ENCODE data around the gene COL9A3.
"Not testable (repeated sequence)": the region's sequence is repeated elsewhere in the genome, so short reads cannot be mapped to it uniquely, and the experiment has no call there.

Gene COL9A3

GRCh38 chr20:62839816-62840215 is 23.0 kb downstream of the COL9A3 start:
- no peak for DNase-seq

DNA sequence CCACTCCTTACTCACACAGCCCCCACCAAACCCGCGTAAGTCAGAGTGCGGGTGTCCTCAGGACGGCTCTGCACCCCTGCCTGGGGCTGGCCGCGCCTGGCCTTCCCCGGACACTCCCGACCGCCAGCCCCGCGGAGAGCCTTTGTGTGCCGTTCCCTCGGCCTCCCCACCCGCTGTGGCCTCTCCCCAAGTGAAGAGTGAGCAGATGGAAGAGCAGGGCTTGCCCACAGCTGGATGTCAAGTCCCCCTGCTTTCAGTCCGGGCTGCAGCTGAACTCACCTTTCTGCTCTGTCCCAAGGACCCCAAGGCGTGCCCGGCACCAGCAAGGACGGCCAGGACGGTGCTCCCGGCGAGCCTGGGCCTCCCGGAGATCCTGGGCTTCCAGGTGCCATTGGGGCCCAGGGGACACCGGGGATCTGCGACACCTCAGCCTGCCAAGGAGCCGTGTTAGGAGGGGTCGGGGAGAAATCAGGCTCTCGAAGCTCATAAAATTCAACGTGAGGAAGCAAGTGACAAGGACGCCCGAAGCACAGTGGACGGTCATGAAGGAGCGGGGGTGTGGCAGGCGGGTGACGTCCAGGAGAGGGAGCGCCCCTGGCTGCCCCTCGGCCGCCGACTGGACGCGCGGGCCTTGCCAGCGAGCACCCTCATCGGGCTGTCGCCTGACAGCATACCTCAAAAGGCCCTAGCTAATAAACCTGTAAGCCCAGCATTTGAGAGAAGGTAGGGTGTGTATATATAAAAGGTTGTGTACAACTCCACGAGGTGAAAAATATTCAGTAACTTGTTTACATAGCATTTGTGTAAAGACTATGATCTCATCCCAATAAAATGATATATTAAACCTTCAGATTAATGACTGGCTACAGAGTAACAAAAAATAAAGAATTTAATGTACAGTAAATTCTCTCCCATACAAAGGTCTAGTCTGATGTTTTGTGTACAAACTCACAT is 23.7 kb downstream of the COL9A3 start:
- no peak for DNase-seq

DNA sequence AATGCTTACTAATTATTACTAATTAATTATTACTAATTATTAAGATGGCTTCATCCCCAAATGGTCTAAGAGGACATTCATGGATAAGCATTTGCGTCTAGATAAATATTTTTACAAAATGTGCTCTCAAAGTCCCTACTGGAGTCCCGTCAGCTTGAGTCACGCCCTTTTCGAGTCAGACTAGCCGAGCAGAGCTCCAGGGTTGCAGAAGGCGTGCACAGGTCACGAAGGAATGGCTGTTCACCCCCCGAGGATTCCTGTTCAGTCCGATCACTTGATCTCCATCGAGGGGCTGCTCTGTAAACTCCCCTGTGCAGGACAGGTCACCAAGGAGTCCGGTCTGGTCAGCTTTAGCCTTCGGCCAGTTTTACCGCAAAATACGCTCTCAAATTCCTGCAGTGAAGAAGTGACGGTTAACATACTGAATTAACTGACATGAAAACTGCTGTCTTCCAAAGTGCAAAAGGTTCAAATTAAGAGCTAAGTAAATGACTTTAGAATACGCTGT is 24.9 kb downstream of the COL9A3 start:
- no peak for DNase-seq

DNA sequence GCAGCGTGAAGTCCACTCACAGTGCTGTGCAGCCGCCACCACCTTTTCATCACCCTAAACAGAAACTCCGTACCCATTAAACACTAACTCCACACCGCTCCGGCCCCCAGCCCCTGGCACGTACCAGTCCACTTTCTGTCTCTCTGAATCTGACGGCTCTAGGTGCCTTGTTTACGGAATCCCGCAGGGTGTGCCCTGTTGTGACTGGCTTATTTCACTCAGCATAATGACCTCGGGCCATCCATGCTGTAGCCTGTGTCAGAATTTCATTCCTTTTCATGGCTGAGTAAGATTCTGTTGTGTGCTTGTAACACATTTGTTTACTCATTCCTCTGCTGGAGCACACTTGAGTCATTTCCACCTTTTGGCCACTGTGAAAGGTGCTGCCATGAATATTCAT is 26.8 kb downstream of the COL9A3 start:
- DNase-seq, result no peak

GRCh38 chr20:62844182-62844581 is 27.3 kb downstream of the COL9A3 start:
- DNase-seq, result no peak

DNA sequence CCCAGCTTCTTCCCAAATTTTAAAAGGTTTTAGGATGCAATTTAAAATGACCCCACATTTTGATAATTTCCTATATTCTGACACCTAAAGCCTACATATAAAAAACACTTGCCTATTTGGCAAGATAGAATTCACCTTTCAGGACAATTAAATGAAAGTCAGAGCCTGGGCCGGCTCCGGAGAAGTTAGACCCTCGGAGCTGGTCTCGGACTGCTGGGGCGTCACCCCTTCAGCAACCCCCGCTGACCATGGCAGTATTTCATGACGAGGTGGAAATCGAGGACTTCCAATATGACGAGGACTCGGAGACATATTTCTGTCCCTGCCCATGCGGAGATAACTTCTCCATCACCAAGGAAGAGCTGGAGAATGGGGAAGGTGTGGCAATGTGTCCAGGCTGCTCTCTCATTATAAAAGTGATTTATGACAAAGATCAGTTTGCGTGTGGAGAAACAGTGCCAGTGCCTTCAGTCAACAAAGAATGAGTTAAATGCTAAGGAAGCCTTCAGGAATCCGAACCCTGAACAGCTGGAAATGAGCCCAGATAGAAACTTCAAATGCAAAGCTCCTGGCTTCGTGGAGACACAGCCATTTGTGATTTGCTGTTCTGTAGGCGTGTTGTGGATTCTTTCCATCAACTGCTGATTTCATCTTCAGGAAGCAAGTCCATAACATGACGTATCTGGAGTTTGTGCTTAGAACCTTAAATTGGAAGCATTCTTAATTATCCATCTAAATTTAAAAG is 28.7 kb downstream of the COL9A3 start:
- no peak for DNase-seq

- no peak for DNase-seq
Measured at GRCh38 chr20:62846166-62846890, 29.5 kb downstream of the COL9A3 start.

DNA sequence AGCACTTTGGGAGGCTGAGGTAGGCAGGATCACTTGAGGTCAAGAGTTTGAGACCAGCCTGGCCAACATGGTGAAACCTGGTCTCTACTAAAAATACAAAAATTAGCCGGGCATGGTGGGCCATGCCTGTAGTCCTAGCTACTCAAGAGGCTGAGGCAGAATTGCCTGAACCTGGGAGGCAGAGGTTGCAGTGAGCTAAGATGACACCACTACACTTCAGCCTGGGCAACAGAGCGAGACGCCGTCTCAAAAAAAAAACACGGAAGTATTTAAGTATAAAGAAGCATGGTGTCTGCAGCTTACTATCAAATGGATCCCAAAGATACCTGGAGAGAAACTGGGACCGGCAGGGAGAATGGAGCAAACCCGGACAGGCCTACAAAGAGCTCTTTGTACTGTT is 32.1 kb downstream of the COL9A3 start:
- DNase-seq, result not testable (repeated sequence)

DNA sequence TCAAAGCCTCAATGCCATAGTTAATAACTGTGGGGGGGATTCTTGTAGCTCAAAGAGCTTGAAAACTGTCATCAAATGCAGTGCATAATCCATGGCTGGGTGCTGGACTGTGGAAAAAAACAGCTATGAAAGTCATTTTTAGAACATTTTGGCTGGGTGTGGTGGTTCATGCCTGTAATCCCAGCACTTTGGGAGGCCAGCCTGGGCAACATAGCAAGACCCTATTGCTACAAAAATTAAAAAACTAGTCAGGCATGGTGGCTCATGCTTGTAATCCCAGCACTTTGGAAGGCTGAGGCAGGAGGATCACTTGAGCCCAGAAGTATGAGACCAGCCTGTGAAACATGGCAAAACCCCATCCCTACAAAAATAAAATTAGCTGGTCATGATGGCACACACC is 32.6 kb downstream of the COL9A3 start:
- DNase-seq, result no peak

GRCh38 chr20:62850333-62850974 is 33.6 kb downstream of the COL9A3 start:
- no peak for DNase-seq

DNA sequence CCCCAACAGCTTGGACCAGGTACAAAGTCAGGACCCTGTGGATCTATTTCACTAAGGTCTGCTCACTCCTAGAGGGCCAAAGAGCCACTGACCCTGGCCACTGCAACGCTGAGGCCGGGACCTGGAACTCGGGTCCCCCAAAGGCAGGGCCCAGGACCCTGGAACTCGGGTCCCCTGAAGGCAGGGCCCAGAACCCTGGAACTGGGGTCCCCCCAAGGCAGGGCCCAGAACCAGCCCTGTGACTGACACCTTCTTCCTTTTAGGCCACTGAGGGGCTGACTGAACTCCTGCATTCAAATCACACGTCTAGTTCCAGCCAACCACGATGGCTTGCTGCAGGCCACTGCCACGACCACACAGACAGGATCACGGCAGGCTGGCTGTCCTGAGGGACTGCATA is 35.3 kb downstream of the COL9A3 start:
- DNase-seq, result no peak

GRCh38 chr20:62852841-62853240 is 36.0 kb downstream of the COL9A3 start:
- no peak for DNase-seq

DNA sequence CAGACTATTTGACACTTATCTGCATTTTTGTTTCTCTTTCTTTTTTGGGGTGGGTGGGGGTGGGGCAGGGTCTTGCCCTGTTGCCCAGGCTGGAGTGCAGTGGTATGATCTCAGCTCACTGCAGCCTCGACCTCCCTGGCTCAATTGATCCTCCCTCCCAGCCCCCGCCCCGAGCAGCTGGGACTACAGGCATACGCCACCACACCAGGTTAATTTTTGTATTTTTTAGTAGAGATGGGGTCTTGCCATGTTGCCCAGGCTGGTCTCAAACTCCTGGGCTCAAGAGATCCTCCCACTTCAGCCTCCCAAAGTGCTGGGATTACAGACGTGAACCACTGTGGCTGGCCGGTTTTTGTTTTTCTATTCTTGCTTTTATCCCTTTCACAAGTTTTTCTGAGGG is 36.5 kb downstream of the COL9A3 start:
- DNase-seq, result not testable (repeated sequence)

DNA sequence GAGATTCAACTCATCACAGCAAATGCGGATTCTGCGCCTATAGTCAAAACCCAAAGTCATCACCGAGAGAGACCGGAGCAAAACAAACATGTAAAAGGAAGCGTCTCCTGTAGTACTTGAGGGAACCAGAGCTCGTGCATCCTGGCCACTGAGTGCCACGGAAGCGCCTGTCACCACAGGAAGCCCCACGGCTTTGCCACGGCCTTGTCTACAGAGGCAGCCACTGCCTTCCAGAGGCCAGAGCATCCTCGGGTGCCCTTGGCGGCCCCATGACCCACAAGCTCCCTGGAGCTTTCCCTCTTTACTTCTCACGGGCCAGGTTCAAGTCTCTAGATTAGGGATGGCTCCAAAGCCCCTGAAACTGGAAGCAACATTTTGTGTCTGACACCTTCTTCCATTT is 37.3 kb downstream of the COL9A3 start:
- DNase-seq, result no peak

GRCh38 chr20:62855120-62855519 is 38.3 kb downstream of the COL9A3 start:
- DNase-seq, result no peak

- DNase-seq, result no peak
Measured at GRCh38 chr20:62856931-62857619, 40.2 kb downstream of the COL9A3 start.

- no peak for DNase-seq
Measured at GRCh38 chr20:62858058-62858830, 41.4 kb downstream of the COL9A3 start.

DNA sequence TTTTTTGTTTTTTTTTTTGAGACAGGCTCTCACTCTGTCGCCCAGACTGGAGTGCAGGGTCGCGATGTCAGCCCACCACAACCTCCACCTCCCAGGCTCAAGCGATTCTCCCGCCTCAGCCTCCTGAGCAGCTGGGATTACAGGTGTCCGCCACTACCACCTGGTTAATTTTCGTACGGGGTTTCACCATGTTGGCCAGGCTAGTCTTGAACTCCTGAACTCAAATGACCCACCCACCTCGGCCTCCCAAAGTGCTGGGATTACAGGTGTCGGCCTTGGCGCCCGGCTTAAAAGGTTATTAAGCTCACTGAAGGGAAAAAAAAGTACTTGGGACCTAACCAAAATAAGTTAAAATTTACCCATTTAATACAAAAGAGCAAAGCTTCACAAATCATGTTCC is 42.9 kb downstream of the COL9A3 start:
- DNase-seq, result no peak

DNA sequence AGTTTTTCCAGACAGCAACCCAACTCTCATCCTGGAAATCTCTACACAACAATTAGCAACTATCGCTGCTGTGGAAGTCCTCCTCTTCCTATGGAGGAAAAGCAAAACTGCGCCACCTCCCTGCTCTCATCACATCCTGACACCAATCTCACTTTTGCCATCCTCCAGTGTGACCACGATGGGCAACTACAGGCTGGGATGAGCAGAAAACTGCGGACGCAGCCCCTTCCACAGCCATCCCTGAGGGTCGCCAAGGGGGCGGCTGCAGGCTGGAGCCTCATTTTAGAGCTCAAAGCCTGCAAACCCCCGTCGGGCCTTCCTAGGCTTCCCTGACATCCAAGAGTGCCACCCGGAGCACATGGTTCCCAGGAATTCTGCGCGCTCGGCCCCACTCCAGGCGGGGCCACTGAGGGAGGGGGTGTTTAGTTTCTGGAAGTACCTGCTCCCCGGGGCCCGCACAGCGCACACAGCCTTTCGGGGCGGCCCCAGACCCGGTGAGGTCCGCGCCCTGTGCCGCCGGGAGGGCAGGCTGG is 43.6 kb downstream of the COL9A3 start:
- peak; percentile 38 for DNase-seq

DNA sequence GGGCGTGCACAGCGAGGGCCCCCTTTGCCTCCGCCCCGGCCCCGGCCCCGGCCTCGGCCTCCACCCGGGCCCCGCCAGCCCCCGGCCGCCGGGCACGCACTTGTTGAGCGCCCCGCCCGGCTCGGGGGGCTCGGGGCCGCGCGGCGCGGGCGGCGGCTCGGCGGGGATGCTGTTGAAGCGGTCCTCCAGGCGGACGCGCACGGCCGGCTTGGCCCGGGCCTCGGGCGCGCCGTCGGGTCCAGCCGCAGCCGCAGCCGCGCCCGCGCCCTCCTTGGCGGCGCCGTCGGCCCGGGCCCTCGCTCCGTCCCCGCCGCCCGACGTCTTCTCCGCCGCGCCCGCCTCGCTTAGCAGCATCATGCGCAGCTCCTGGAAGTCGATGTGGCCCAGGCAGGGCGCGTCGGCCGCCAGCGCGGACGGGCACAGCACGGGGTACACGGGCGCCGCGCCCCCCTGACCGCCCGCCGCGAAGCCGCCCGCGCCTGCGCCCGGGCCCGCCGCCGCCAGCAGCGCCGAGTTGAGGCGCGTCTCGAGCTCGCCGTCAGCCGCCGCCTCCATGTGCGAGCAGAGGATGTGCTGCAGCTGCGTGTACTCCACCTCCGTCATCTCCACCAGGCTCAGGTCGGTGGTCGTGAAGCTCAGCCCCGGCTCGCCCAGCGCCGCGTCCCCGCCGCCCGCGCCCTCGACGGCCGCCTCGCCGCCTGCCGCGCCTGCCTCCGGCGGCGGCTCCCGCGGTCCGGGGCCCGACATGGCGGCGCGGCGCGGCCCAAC is 44.3 kb downstream of the COL9A3 start:
- no peak for DNase-seq

Measured in NCI-H510A treated with DMSO at 0.1 percent for 48 hours (cell line).